GM18907 (cell line): Measurements from ENCODE around the gene MMEL1.

Experiments used
- ATAC-seq: cut with Tn5 transposase; IDR thresholded peaks from one replicate; pipeline ENCODE4 v1.9.1; 2021; ENCODE audit warnings: mild to moderate bottlenecking, moderate library complexity; ENCODE audit not compliant: unreplicated experiment

The MMEL1 gene

GRCh38 chr1:2546515-2547209 is 86.2 kb downstream of the MMEL1 start:
- peak; percentile 36 for ATAC-seq

GRCh38 chr1:2545754-2546514 is 86.9 kb downstream of the MMEL1 start:
- peak; percentile 38 for ATAC-seq

- ATAC-seq: no peak
Observed at GRCh38 chr1:2544875-2545640, 87.8 kb downstream of the MMEL1 start.

- ATAC-seq: no peak
Observed at GRCh38 chr1:2544093-2544874, 88.5 kb downstream of the MMEL1 start.

- ATAC-seq: no peak
Observed at GRCh38 chr1:2543543-2544092, 89.2 kb downstream of the MMEL1 start.

- no peak for ATAC-seq
Observed at GRCh38 chr1:2542246-2542915, 90.4 kb downstream of the MMEL1 start.

GRCh38 chr1:2541619-2542245 is 91.1 kb downstream of the MMEL1 start:
- ATAC-seq: no peak

GRCh38 chr1:2540816-2541492 is 91.9 kb downstream of the MMEL1 start:
- ATAC-seq: no peak
